Eye (tissue), 1 donor: ENCODE results near the gene OTX2.

Experiments
- DNase-seq: peaks from one replicate; pipeline ENCODE4 v3.0.0-alpha.2; 2015

The OTX2 gene

DNA sequence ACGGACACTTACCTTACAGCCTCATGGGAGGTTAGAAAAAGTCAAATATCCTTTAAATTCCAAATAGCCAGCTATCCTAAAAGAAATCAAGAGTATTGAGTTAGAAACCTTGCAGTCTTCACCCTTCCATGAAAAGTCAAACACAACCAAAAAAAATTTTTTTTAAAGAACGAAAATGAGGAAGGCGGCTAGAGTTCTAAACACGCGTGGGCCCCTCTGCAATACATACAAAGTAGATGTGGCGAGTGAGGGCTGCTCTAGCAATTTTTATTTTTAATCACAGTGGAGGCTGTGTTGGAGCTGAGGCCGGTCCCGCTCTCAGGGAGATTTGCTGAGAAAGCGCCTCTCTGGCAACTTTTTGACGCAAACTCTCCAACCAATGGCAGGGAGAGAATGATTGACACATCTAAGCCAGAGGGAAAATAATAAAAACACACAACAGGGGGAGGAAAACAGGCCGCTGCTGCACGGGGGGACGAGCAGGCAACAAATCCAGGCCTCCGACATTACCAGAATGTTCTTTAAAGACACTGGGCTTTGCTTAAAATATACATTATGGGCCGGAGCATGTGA is at the start of gene OTX2:
OTX2 (minus strand) TSS at position 333 of the 573 bp plus-strand sequence. CDS start 5,023 bp downstream, outside the sequence.
- peak; percentile 85 for DNase-seq

DNA sequence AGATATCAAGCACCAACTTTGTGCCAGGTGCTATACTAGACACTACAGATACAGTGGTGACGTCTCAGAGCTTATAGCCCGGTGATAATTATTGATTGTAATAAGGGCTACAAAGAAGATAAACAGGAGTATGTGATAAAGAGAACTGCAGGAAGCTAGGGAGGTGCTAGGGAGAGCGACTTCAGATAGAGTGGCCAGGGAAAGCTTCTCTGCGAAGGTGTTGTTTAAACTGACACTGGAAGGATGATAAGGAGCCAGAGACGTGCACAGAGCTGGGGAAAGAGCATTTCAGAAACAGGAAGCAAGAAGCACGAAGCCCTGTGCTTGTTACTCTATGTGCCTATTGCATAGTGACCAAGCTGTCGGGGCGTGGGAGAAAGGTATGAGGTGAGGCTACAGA is 48.1 kb upstream of the OTX2 start:
- DNase-seq = no peak

DNA sequence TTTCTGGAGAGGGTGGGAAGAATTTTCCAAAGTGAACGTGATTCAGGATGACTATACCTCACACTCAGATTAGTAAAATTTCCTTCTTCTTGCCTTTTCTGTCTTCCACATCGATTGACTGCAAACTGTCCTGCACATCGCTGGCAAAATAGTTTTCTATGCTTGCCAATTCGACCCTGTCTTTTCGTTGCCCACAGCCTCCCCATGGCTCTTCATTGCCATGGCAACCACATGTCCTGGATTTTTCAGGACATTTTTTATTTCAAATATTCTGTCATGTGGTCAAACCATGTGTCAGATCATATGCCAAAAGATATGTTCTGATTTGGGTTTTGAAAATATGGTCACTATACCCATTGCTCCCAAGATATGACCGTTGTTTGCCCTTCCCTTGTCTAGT is 46.9 kb upstream of the OTX2 start:
- DNase-seq = no peak

DNA sequence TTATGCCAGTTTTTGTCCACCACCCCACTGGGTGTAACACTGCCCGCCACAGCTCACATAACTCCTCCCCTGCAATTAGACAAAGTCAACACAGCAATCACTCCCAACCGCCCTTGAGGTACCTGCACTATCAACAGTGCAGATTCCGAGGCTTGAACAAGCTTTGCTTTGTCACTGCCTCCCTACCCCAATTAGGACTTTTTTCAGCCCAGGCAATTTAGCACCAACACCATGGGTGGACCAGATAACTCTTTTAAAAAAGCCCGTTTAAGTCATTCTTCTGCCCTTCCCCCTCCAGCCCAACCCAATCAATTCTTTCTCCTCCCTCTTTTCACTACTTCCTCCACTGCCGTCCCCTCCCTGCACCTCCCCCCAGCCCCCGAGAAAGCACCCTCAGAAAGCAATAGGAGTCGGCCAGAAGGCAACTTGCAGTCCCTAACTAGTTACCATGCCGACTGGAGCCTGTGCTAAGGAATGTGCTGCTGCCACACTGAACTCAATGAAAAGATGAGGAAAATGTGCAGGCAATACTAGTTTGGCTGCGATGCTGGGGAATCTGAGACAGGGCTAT is 45.7 kb upstream of the OTX2 start:
- peak; percentile 58 for DNase-seq

DNA sequence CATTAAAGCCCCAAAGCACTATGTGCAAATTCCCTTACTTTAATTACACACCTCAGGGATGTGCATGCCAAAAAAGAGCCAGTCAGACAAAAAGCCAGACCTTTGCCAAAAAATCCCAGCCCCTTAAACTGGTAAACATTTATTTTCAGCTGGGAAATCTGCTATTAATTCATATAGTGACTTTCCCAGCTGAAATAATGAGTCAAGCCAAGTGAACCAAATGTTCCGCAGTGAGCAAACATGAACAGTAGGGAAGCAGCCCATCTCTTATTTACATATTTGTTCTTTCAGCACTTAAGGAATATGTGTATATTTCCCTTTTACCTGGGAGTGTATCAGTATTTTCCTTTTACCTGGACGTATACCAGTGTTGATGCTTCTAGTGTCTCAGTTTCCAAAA is 44.0 kb upstream of the OTX2 start:
- no peak for DNase-seq

DNA sequence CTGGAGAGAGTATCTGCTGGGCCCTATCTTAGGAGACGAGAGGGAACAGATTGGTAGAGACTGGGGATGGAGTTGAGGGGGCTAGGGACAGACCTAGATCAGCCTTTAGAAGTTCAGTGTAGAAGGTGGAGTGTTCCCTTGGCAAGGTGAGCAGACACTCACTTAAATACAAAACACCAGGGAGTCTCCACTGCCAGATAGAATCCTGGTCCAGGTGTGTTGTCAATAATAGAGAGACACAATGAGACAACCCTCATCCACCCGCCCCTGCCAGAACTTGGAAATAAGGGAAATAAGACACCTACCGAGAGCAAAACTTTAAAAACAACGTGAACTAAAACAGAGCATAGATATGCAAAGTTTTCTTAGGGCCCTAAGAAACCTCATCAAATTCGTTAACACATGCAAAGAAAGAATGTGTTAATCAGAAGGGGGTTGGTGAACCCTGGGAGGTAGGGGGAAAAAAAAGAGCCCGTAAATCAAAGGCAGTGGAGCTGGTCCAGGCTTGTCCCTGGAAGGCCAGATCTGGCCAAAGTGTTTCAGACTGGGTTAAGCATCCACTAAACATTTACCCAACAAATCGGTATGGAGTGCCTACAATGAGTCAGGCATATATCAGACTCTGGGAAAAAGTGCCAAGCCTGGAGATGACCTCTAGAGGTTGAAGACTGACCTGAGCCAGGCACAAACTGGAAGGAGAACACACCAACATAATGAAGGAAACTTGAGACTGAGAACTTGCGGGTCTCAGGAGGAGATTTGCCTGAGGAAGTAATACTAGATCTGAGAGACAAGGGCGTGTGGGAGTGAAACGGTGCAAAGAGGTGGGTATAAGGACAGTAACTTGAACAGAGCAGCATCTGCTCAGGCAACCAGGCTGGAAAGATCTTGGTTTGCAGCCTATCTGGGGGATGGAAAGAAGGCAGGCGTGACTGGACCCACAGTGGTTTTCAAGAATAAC is 37.0 kb upstream of the OTX2 start:
- DNase-seq = no peak

DNA sequence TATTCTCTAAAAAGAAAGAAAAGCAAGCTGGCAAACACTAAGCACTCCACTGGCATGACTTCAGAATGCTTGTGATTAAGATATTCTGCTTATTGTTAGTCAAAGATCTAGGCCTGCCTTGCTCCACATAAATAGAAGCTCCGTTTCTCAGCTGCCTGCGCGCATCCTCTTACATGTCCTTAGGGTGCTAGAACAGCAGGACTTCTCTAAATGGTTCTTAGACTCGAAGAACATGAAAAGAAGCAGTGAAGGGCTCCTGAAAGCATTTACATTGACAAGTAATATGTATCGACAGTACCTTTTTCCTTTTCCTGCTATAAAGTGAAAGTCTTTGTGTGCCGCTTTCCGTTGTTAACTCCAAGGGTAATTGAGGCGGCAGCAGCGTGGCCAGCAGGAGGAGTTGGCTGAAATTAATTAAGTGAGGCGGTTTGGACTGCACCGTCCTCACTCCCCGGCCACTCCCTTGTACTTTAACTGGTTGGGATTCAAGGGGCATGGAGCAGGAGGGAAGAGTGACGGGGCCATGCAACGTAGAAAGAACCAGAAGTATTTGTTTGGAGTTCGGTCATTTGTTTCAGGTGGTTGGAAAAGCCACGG is 34.2 kb upstream of the OTX2 start:
- peak; percentile 64 for DNase-seq

DNA sequence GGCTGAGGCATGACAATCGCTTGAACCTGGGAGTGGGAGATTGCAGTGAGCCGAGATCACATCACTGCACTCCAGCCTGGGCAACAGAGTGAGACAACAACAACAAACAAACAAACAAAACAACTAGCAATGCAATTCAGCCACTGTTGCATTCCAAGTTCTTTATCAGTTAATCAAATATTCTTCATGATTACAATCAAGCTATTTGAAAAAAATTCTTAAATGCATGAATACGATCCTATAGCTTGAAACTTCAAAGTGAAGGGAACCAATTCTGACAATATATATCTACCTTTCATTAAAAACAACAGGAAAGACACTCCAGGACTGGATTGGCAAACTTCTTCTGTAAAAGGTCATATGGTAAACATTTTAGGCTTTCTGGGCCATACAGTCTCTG is 31.3 kb upstream of the OTX2 start:
- no peak for DNase-seq

DNA sequence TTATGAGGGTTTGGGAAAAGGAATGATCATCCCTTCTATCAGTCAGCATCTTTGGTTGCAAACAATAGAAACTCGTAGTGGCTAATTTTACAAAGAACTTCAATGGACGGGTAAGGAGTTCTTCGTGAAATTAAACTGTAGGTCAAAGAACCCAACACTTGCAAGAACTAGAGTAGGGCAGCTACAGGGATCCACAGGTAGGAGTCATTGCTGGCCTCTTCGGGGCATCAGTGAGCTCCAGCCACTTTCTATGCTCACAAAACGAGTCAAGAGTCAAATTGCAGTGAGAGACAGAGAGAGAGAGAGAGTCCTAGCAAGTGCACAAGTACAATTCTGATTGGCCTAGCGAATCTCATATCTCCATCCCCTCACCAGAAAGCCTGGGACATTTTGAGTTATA is 29.9 kb upstream of the OTX2 start:
- no peak for DNase-seq

DNA sequence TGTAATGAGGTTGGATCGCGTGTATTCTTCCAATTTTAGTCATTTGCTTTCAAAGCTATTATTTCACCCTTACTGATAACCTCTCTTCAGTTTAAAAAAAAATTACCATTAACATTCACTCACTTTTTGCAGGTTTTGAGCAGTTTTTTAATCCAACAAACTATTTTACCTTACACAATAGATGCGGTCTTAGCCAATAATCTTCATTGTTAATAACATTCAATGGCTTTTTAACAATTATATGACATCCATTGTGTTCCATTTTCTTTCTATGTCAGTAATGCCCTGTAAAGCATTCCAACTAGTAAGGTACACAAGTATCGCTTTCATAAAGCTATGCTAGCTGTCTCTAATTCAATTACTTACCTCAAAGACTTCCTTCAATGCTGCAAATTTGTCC is 18.9 kb upstream of the OTX2 start:
- DNase-seq = no peak

DNA sequence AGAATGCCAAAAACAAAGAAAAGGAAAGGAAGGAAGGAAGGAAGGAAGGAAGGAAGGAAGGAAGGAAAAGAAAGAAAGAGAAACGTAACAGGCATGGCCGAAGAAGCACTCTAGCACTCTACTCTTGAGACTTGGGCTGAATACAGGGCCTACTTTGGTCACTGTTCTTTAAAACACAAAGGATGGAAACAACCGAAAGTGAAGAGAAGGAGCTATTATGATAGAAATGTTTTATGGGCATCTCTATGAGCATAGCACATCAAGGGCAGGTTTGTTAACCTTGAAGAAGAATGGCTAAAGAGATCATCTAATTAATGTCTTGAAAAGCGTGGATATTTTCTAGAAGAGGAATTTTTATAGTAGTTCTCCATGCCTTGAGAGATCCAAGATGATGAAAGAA is 15.9 kb upstream of the OTX2 start:
- DNase-seq = no peak

DNA sequence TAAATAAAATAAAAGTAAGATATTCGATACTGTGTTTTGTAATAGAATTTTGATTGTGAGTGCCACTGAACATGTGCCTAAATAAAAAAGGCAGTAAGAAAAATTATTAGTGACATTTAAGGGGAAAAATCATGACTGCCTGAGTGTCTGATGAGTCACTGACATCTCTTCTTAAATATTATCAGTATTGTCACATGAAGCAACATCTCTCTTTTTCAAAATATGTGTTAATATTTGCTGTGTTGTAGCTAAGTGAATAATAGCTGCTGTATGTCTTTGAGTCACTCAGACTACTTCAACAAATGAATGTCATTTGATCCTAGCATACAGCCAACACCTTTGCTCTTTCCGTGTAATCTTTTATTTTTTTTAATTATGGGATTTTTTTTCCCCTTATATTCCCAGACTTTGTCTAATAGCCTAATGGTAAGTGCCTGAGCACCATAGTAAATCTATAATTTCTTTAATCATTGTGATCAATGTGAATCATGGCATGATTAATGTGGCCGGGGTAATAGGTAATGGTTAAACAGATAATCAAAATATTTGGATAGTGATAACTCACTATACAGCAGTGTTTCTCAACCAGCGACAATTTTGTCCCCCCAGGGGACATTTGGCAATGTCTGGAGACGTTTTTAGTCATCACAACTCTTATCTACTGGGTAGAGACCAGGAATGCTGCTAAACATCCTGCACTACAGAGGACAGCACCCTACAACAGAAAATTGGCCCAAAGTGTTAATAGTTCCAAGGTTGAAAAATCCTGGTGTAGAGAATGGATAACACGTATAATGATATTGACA is 11.7 kb upstream of the OTX2 start:
- DNase-seq = no peak

DNA sequence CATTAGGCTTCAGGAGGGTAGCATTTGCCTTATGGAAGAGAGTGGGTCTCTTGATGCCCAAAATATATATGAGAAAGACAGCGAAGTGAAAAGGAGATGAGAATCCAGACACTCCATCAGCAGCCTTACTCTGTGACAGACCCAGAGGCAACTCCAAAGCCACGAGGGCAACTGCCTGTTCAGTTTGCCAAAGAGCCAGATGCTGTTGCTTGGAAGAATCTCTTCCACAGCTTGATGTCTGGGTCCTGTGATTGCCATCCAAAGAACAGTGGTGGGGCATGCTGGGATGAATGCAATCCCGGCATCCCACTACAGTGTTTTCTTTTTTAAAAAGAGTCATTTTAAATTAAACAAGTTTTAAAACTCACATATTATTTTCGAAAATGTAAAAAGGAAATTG is 10.9 kb upstream of the OTX2 start:
- no peak for DNase-seq

DNA sequence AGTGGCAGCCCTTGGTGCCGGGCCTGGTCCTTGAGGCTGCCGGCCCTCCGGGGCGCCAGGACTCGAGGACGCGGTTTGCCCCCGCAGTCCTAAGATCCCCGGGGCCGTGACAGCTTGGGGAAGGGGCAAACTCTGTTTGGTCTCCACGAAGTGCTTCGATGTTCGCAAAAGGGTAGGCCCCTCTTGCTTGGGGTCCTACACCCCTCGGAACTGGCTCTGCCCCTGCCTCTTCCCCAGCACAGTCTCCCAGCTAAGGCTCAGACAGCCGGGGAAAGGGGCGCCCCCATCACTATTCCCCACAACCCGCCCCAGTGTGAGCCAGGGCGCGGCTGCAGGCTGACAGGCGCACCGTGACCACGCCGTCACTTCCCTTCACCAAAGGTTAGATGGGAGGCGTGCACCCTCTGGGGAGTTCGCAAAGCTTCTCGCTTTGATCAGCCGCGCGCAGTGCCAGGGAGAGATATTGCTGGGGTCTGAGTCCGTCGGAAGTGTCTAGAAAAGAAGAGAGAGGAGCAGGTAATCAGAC is 7.2 kb upstream of the OTX2 start:
- peak; percentile 50 for DNase-seq

DNA sequence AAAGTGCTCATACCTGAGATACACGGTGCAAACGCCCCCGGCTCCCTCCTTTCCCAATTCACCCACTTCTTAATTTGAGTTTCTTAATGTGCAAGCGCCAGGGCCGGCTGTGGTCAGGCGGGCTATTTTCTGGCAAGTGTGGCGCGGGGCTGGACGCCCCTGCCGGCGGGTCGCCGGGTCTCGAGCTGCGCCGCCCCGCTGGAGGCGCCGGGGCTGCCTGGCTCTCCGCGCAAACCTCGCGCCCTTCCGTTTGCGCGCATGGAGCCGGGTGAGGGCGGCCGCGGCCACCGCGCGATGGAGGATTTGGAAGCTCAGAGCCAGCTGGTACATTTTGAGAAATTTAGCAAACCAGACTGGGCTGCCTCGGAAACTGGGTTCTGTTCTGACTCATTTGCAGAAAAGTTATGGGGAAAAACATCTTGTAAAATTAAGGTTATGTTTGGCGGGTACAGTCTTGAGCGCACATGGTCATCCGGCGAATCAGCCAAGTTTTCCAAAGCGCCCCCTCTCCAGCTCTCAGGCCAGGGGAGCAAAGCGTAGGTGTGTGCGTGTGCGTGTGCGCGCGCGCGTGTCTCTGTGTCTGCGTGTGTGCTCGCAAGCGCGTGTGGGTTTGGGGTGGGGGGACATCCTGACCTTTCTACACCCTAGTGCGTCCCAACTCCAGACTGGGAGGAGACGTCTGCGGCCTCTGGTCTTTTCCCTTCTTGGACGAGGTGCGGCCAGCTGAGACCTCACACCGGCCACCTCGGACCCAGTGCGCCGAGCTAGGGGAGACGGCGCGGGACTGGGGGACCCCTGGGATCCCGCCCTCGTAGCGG is 6.5 kb upstream of the OTX2 start:
- peak; percentile 70 for DNase-seq

DNA sequence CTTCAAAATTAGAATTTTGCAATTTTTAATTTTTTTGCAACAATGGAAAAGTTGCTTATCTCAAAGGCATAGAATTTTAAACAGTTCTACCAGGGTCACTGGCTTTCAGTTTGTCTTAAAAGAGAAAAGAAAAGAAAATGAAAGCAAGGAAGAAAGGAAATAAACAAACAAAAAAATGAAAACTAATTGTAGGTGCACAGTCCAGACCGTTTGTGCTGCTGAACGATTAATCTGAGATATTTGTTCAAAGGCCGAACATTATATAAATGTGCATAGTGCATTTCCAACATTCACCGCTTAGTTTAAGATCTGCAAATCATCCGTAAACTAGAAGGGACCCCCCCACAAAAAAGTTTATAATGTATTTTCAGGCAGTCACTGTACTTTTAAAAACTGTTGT is 5.5 kb upstream of the OTX2 start:
- peak; percentile 56 for DNase-seq

DNA sequence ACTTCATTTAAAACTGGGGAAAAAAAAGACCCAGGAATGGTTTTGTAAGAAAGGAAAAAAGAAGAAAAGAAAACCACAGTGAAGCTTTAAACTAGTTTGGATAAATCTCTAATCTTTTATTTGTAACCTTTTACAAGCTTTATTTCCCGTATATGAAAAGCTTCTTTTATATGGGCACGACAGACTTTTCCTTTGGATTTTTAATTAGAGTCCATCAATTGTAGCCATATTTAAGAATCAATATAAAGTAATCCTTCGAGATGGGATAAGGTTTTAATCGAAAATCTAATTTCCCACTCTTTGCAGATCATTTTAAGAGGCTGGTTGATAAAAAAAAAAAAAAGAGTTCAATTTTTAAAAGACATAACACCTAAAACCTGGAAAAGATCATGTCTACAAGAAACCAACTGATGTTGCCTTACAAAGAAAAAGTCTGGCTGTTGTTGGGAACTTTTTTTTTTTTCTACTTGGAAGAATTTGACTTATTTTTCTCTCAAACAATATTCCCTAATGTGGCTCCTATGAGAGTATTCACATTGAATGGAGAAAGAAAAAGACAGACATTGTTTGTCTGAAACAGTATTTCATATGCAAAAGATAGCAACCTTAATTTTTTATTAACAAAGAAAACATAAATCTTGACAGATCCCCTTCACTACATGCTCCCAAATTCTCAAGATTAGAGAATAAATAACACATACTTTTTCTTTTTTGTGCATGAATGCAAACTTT is 4.9 kb upstream of the OTX2 start:
- DNase-seq = peak; percentile 74

DNA sequence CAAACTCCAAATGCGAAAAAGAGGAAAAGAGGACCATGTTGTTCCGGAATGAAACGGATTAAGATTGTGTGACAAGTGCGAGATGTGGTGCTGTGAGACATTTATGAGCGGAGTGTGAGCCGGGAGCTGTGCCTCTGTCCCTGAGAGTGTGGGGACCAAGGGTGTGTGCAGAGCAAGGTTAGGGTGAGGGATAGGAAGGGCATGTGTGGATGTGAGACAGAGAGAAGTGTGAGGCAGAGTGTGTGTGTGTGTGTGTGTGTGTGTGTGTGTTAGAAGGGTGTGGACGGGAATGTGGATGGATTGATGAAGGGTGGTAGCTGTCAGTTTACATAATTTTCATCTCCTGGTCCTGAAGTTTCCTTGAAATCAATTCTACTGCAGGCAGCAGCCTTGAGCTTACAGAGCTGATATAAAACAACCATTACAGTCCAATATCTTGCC is 4.3 kb upstream of the OTX2 start:
- peak; percentile 79 for DNase-seq

DNA sequence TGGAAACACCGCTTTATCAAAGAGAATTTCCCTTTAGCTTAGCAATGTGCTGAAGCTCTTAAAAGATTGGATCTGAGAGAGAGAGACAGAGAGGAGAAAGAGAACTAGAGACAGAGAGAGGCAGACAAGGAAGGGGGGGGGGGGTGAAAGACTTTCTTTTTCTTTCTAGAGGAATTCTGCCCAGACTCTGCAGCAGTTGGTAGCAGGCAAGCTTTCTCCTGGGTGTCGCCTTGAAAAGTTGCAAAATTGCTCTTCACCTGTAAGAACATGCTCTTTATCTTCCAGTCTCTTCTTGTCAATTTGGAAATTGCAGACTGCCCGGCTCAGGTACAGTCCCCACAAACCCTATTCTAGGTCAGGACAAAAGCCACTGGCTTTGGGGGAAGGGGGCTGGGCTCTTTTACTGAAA is 2.9 kb upstream of the OTX2 start:
- DNase-seq = no peak

DNA sequence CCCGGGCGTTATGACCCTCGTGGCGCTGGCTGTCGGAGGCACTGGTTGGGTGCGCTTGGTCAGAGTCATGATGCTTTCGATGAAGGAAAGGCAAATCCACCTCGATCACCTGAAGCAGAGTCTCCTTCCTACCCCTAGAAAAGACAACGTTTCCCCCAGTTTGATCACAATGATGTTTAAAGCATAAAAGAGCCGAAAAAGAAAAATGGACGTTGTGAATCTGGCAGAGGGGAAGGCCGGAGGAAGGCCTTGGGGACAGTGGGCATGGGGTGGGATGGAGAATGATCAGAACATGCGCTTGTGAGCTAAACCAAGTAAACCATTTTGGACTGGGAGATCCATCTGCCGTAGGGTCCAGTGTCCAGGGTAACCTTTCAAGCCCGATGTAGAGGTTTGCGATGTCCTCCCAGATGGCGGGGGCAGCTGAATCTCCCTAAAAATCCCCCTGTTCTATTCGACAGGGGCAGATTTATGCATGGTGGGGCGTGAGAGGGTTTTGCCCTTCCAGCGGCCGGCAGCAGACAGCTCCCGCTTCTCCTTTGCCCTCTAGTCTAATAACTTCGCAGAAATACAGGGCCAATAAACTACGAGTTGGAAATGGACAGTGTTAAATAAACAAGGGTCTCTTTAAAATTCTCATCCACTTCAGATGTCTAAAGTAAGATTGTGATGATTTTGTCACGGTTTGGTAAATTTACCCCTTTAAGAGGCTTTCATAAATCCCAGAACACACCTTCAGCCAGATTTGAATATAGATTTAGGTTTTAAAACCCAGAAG is 2.3 kb upstream of the OTX2 start:
- peak; percentile 69 for DNase-seq
